GM18868 (cell line): ENCODE data around the gene ALKBH5.

Source experiments
- ATAC-seq: cut with Tn5 transposase; IDR thresholded peaks from one replicate; pipeline ENCODE4 v1.9.1; 2021; ENCODE audit warnings: mild to moderate bottlenecking, moderate library complexity; ENCODE audit not compliant: unreplicated experiment

ALKBH5 gene

DNA sequence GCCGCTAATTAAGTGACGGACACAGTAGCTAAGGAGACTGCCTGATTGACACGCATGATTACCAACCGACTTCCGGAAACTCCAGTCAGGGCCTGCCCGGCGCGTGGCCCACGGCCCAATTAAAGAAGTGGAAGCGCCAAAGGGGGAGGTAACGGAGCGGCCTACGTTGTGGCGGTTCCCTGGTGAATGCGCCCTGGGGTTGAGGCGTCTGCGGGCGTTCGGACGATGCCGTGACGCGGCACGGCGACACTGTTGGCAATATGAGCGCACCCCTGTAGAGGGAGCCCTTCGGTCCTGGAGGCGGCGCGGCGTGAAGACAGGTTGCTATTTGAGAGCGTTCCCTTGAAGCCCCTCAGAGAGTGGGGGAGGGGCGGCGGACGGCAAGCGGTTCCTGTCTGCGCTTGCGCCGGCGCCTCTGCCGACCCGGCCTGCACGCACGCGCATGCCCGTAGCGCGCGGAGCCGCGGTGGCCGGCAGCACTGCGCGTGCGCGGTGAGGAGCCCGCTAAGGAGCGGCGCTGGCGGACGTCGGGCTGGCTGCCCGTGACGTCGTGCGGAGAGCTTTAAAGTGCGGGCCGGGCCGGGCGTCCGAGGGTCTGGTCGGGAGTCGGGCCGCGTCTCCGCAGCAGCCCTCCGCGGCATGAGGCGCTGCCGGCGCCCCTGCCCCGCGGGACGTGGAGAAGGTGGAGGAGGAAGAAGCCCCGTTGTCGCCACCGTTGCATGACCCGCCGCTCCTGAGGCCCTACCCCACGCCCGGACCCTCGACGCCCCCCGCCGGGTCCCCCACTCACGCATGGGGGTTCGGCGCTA is at the start of gene ALKBH5:
TSS of gene ALKBH5 (plus strand) at position 495 of the 809 bp plus-strand sequence. CDS start 416 bp downstream, outside the sequence.
- peak; percentile 82 for ATAC-seq

DNA sequence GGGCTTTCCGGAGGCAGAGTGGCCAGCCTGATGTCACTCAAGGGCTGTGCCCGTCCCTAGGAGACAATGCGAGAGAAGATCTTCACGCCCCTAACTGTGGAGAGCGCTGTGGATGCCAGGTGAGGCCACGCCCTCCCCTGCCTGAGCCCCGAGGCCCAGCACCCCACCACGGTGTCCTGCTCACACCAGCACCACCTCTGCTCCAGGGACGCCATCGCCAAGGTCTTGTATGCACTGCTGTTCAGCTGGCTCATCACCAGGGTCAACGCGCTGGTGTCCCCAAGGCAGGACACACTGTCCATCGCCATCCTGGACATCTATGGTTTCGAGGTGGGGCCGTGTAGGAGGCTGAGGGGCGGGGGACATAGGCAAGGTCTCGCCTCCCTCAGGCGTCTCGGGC is 47.3 kb upstream of the ALKBH5 start:
- ATAC-seq = no peak

DNA sequence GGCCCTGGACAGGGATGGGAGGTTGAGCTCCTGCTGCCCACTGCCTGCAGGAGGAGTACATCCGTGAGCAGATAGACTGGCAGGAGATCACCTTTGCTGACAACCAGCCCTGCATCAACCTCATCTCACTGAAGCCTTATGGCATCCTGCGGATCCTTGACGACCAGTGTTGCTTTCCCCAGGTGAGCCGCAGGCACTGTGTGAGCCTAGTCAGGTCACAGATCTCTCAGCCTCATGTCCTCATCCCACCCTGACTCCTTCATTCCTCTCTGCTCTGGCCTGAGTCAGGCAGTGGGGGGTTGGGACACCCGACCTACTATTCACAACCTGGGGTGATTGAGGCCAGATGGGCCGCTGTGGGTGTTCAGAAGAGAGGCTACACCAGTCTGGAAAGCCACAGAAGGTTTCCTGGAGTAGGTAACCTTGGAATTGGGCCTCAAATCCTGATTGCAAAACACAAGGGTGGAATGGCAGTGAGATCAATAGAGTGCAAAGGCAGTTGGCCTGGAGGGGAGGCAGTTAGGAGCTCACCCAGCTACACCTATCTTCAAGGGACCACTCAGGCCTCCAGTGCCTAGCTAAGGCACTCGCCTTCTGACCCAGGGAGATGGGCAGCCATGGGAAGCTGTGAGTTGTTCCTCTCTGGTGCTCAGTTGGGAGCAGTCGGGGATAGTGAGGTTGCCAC is 45.4 kb upstream of the ALKBH5 start:
- no peak for ATAC-seq

DNA sequence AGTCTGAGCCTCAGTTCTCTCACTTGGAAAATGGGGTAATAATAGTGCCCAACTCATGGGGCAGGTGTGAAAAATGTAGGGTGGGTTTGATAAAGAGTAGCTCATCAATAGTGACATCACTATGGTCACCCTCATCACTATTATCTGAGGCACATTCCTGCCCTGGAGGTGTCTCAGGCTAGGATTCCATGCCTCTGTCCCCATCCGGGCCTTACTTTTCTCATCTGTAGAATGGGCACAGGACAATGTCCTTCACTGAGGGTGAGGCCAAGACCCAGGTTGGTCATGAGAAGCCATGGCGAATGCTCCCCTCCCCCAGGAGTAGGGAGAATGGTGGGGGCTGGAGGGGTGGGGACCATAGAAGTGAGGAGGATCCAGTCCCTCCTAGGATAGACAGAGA is 44.5 kb upstream of the ALKBH5 start:
- no peak for ATAC-seq

DNA sequence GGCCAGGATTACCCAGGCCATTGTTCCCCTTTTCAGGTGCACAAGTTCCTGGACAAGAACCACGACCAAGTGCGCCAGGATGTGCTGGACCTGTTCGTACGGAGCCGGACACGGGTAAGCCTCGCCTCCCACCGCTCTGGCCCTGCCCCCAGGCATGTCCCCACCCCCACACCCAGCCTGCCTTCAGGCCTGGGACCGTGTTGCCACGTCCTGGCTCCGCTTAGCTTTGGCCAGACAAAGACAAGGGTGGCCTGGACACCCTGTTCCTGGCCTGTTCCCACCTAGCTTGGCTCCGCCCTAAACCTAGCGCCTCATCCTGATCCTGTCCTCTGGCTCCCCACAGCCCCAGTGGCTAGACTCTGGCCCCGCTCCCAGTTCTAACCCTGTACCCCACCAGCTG is 44.1 kb upstream of the ALKBH5 start:
- ATAC-seq = no peak

DNA sequence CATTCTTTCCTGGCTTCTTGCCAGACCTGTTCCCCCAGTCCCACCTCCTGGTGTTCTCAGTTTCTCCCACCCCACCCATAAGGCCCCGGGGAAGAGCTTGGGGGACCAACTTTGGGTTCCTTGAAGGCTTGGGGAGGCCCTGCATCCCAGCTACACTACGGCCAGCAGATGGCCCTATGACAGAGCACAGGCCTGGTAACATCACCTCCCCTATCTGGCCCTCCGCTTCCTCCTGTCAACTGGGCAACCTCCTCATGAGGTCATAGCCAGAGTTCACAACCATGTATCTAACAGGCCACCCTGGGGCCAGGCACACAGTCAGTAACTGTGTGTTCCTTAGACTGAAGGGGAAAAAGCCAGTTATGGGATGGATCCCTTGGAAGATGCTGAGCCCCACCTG is 43.7 kb upstream of the ALKBH5 start:
- ATAC-seq = no peak

DNA sequence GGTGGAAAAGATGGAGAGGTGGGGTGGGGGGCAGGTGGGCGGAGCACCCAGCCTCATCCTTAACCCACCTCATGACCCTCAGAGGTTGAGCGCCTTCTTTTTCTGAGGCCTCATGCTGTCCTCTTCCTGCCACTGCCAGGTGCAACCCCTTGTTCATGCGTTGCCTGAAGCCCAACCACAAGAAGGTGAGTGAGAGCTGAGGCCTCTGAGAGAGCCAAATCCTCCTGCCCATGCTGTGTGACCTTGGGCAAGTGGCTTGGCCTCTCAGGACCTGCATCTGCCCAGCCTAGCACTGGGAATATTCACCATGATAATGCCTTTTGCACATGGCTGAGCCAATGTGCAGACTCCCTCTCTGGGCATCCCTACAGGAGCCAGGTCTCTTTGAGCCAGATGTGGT is 43.0 kb upstream of the ALKBH5 start:
- no peak for ATAC-seq

DNA sequence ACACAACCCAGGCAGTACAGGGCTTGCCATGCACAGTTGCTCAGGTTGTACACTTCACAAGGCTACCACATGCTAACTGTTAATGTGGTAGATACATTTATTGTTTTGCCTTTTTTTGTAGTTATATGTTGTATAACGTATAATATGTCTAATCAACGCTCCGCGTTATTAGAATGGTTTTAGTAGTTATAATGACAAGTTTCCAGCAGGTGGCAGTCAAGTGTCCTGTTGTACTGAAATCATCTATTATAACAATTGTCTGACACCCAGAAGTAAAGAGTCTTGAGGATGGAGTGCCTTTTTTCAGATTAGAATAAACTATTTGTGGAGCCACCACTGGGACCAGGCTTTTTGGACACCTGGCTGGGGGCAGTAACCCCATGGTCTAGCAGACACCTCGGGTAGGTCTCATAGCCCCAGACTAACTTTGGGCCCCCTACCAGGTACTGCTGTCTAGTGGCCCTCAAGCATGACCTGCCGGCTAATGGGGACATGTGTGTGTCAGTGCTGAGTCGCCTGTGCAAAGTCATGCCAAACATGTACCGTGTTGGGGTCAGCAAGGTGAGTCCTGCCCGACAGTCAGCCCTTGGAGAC is 42.3 kb upstream of the ALKBH5 start:
- no peak for ATAC-seq

DNA sequence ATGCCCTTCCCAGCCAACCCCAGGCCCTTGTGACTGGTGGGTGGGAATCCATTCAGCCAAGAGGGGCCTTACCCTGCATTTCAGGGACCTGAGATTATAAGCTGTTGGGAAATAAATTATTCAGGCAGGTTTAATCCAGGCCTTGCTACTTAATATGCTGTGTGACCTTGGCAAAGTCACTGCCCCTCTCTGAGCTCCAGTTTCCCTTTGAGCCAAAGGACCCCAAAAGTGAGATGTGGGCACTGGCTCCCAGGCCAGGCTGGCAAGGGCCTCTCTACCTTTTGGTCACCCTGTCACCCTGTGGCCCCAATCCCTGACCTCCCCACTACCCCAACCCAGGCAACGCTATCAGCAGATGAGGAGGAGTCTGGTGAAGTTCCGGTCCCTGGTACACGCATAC is 41.2 kb upstream of the ALKBH5 start:
- ATAC-seq = no peak

DNA sequence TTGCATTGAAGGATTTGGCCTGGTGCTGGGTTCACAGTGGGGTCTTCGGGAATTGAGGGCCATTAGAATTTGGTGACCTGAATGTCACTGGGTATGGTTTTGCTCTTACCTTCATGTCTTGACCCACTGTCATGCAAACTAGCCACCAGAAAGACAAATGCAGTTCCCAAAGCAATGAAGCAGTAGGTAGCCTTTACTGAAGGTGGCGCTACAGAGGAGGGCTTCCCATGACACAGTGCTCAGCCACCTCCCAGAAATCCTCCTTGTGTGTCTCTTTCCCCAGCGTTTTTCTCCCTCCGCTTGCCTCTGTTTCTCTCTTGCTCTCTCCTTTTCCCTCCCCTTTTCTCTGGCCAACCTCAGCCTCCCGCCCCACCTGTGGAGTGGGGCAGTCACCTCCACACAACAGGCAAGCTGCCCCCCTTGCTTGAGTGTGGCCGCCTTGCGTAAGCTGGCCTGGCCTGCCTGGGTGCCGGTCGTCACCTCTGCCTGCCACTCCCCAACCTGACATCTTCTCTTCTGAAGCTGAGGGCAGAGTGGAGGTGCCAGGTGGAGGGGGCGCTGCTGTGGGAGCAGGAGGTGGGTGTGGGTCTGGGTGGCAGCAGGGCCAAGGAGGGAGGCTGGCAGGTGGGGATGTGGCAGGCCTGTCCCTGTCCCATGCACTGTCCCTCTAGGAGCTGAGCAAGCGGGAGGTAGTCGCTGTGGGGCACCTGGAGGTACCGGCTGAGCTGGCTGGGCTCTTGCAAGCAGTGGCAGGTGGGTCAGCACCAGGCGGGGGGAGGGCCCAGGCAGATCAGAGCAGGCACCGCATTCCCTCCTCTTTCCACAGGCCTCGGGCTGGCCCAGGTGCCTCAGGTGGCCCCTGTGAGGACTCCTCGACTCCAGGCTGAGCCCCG is 40.3 kb upstream of the ALKBH5 start:
- ATAC-seq = no peak

DNA sequence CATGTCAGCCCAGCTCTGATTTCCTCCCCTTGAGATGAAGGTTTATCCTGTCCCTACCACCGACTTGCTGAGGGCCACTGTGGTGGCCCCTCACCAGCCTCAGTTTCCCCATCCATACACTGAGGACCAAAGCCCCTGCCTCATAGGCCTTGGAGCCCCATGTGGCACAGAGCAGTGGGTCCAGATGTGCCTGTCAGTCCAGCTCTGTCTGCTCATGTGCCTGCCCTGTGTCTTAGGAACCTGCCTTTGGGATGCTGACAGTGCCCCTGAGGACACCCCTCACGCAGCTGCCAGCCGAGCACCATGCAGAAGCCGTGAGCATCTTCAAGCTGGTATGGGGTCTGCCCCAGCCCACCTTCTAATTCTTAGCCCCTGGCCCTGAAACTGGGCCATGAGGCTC is 39.4 kb upstream of the ALKBH5 start:
- no peak for ATAC-seq

DNA sequence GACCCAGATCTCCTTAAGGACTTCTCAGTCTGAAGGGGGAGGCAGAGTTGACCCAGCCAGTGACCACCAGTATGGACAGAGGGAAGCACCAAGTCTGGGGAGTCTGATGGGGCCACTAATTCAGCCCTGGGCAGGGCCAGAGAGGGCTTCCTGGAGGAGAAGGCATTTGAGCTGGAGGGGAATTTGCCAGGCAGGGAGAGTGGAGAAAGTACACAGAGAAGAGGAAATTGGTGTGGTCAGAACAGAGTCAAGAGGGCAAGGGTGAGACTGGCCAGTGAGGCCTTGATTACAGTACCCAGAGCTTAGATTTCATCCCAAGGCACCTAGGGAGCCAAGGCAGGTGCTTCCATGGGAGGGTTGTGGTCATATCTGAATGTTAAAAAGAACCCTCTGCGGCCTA is 38.8 kb upstream of the ALKBH5 start:
- ATAC-seq = no peak

DNA sequence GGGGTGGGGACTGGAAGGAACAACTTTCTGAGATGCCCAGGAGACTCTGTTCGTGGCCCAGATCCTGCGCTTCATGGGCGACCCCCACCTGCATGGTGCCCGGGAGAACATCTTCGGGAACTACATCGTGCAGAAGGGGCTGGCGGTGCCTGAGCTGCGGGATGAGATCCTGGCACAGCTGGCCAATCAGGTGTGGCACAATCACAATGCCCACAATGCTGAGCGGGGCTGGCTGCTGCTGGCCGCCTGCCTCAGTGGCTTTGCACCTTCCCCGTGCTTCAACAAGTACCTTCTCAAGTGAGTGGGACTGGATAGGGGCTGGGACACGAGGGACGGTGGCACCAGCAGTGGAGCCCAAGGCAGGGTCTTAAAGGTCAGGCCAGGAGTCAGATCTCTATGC is 37.8 kb upstream of the ALKBH5 start:
- ATAC-seq = no peak

DNA sequence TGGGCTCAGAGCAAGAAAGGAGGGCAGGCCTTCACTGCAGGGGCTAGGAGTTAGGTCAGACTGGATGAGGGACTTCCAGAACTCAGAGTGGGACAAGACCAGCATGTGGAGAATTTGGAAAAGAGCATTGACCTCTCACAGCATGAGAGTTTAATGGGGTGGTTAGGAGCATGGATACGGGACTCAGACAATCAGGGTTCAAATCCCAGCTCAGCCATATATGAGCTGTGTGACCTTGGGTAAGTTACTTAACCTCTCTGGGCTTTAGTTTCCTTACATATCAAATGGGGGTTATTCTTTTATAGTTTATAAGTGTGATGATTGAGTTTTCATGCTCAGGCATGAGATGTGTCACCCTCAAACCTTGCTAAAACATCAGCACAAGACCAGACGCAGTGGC is 37.4 kb upstream of the ALKBH5 start:
- no peak for ATAC-seq

DNA sequence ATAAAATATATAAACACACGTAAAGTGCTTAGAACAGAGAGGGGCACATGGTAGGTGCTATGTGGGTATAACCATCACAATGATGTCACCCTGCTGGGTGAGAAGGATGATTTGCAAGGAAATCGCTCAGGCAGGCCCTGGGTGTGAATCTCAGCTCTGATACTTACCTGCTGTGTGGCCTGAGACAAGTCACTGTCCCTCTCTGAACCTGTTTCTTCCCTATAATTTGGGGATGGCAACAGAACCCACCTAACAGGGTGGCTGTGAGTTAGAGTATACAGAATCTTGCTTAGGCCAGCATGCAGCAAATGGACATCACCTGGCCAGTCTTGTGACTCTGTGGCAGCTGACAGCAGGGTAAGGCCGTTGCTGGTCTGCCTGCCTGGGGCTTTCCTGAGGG is 36.6 kb upstream of the ALKBH5 start:
- no peak for ATAC-seq

DNA sequence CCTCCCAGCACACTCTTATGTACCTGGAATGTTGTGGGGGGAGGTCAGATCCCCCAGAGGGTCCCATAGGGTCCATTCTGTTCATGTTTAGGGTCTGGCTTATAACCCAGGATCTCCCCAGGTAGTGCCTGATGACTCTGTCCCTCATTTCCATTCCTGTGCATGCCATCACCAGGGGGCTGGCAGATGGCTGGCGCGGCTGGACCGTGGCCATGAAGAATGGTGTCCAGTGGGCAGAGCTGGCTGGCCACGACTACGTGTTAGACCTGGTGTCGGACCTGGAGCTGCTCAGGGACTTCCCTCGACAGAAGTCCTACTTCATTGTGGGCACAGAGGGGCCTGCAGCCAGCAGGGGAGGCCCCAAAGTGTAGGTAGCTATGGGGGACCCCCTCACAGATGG is 35.0 kb upstream of the ALKBH5 start:
- ATAC-seq = no peak

DNA sequence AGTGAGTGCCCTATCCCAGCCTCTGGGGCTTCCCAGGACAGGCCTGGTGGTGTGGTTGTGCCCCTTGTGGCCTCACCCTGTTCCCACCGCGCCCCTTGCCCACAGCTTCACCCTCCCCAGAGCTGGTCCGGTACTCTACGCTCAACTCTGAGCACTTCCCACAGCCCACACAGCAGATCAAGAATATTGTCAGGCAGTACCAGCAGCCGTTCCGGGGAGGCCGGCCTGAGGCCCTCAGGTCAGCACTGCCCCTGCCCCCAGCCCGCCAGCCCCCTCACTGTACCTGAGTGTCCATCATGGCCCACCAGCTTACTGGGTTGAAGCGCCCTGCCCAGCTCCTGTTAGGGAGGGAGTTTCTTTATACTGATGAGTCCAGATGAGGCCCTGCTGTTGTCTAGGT is 32.3 kb upstream of the ALKBH5 start:
- ATAC-seq = no peak

DNA sequence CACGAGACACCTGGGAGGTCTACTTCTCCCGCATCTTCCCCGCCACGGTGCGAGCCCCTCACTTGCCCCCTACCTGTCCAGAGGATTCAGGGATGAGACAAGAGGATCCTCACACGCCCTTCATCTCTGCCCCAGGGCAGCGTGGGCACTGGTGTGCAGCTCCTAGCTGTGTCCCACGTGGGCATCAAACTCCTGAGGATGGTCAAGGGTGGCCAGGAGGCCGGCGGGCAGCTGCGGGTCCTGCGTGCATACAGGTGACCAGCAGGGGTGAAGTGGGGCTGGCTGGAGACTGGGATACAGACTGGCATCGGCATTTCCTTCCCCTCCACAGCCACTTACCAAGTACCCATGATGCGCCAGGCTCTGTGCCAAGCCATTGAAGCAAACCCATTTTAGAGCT is 28.4 kb upstream of the ALKBH5 start:
- ATAC-seq = no peak

DNA sequence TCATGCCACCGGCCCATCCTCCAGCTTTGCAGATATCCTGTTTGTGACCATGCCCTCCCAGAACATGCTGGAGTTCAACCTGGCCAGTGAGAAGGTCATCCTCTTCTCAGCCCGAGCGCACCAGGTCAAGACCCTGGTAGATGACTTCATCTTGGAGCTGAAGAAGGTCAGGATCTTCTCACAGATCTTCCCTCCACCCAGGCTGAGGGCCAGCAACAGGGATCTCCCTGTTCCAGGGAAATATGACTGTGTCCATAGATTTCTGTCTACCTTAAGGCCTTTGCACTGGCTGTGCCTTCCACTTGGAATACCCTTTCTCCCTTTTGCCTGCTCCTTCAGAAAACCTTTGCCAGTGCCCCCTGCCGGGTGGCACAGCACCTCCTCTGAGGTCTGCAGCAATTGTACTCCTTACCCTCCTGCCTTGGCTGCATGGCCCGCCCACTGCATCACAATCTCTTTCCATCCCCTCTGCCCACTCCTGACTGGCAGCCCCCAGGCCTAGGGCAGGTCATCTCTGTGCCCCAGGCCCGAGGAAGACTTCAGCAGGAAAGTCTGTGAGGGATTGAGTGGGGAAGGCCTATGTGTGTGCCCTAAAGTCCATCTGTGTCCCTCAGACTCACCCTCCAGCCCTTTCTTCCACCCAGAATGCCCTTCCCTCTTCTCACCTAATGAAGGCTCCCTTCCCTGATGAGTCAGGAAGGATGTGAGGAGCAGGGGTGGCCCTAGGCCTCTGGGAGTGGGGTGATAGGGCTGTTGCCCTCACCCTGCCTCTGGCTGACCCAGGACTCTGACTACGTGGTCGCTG is 27.3 kb upstream of the ALKBH5 start:
- ATAC-seq = no peak

DNA sequence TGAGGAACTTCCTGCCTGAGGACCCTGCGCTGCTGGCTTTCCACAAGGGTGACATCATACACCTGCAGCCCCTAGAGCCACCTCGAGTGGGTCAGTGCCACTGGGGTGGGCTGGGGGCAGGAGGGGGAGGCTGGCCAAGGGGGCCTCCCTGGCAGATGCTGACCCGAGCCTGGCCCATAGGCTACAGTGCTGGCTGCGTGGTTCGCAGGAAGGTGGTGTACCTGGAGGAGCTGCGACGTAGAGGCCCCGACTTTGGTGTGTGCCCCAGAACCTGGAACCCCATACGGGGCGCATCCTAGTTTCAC is 26.7 kb upstream of the ALKBH5 start:
- ATAC-seq = no peak
